A549 (cell line): ENCODE data around the gene PACS2.

Source experiments
- CBX2 ChIP-seq: fragments of 200-600 bp; sonication (generic); IDR thresholded peaks from 2 replicates; pipeline ENCODE4 v1.6.1; 2016; ENCODE audit warnings: low read depth, mild to moderate bottlenecking, borderline replicate concordance
- CHD2 ChIP-seq: fragments of 150-350 bp; IDR thresholded peaks from 2 replicates; pipeline ENCODE4 v1.6.1; 2014; ENCODE audit warnings: low read length; ENCODE audit not compliant: partially characterized antibody
- CTCF ChIP-seq: fragments of >200 bp; sonication (Bioruptor Twin); formaldehyde crosslinking; IDR thresholded peaks from 3 replicates; pipeline ENCODE4 v1.5.1; 2016
- JUNB ChIP-seq: fragments of >200 bp; sonication (Bioruptor Twin); formaldehyde crosslinking; IDR thresholded peaks from 2 replicates; pipeline ENCODE4 v1.6.1; 2016
- SMC3 ChIP-seq: fragments of >200 bp; sonication (Bioruptor Twin); formaldehyde crosslinking; IDR thresholded peaks from 3 replicates; pipeline ENCODE4 v1.6.1; 2018; ENCODE audit warnings: inconsistent platforms
- TF ChIP-seq, protein P1 (sequence below): fragments of 450-650 bp; IDR thresholded peaks from 2 replicates; pipeline ENCODE4 v1.6.1; 2014; ENCODE audit warnings: antibody characterized with exemption

GRCh38 chr14:105357626-105358025, 43.1 kb downstream of the PACS2 start:
- TF ChIP-seq CBX2 (no peak), CTCF (no peak), SMC3 (no peak), JUNB (no peak), CHD2 (no peak)
- TF ChIP-seq, protein P1, sequence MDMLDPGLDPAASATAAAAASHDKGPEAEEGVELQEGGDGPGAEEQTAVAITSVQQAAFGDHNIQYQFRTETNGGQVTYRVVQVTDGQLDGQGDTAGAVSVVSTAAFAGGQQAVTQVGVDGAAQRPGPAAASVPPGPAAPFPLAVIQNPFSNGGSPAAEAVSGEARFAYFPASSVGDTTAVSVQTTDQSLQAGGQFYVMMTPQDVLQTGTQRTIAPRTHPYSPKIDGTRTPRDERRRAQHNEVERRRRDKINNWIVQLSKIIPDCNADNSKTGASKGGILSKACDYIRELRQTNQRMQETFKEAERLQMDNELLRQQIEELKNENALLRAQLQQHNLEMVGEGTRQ = no peak
